HepG2 (cell line): ENCODE data around the gene DMAC1. TPM values are rescaled to one million over a fixed set of nuclear protein-coding genes. Genes with fewer than 3 reads are reported as not detected.

Source experiments
- ATAC-seq: fragments of 200-7000 bp; cut with Tn5 transposase; 3 replicates; pipeline ENCODE4 v1.9.1; 2020; ENCODE audit warnings: mild to moderate bottlenecking, moderate library complexity
- BruUV-seq: library from RNA; stranded (reverse); fragments of 400-500 nt; replicated peaks from 2 replicates; lab custom pipeline; 2021; lab: Mats Ljungman, UMichigan
- CTCF ChIA-PET: fragments of 300-600 bp; formaldehyde crosslinking; extraction: SDS; loops from one replicate; lab custom pipeline; 2021; ENCODE audit warnings: low total read pairs, inconsistent platforms, low intra/inter-chr PET ratio; lab: Yijun Ruan, JAX
- POLR2A ChIA-PET: fragments of 350-600 bp; sonication (Branson Sonifier 250); formaldehyde crosslinking; loops from one replicate; lab custom pipeline; 2020; ENCODE audit warnings: antibody characterized with exemption, inconsistent platforms; lab: Yijun Ruan, JAX
- DNase-seq: peaks from one replicate; pipeline ENCODE4 v3.0.0-alpha.2; 2015; ENCODE audit warnings: low spot score
- FAIRE-seq: peaks from 3 replicates; lab custom pipeline; 2011; peaks lifted over from hg19 to GRCh38; lab: Jason Lieb, UNC
- H2AFZ ChIP-seq: one replicate; pipeline ENCODE4 v1.6.1; 2011; ENCODE audit warnings: low read length, inconsistent platforms
- H3K27ac ChIP-seq: fragments of 300-600 bp; 3 replicates; pipeline ENCODE4 v1.8.0; 2011; ENCODE audit warnings: mixed run types, mild to moderate bottlenecking, mixed read lengths, low read length, inconsistent platforms; ENCODE audit not compliant: insufficient read depth; ENCODE audit errors: extremely low read length
- H3K27me3 ChIP-seq, 2 experiments: fragments of 200-600 bp in 1 of 2; 2 replicates in 1 of 2; 3 replicates in 1 of 2; pipeline versions ENCODE4 v1.6.0 to v1.8.0; 2011; ENCODE audit warnings: low read length in 2 of 2, mild to moderate bottlenecking in 2 of 2, moderate library complexity in 2 of 2, inconsistent platforms in 1 of 2; ENCODE audit not compliant: insufficient read depth in 2 of 2, control insufficient read depth in 1 of 2
- H3K36me3 ChIP-seq, 2 experiments: fragments of 200-600 bp in 1 of 2; replicated peaks in 1 of 2; 2 replicates in 1 of 2; 3 replicates in 1 of 2; pipeline versions ENCODE4 v1.5.1 to v1.8.0; 2011; ENCODE audit warnings: low read length in 2 of 2, inconsistent platforms in 1 of 2; ENCODE audit not compliant: insufficient read depth in 2 of 2, control insufficient read depth in 1 of 2
- H3K4me1 ChIP-seq: 2 replicates; pipeline ENCODE4 v1.5.1; 2012; ENCODE audit warnings: low read length, inconsistent platforms; ENCODE audit not compliant: insufficient read depth
- H3K4me2 ChIP-seq: 2 replicates; pipeline ENCODE4 v1.6.0; 2011; ENCODE audit warnings: low read depth, low read length, inconsistent platforms
- H3K4me3 ChIP-seq, 3 experiments: fragments of 200-600 bp in 1 of 3; sonication (generic), shearing (Covaris generic) in 1 of 3; replicated peaks in 1 of 3; 2 replicates each; pipeline ENCODE4 v1.5.1; 2011 to 2016; ENCODE audit warnings: low read length in 3 of 3, inconsistent platforms in 2 of 3, low read depth in 2 of 3, mild to moderate bottlenecking in 2 of 3, control low read depth in 1 of 3, mixed read lengths in 1 of 3; ENCODE audit not compliant: insufficient read depth in 1 of 3
- H3K79me2 ChIP-seq: one replicate; pipeline ENCODE4 v1.6.1; 2011; ENCODE audit warnings: low read length, inconsistent platforms; ENCODE audit not compliant: insufficient read depth
- H3K9ac ChIP-seq: 2 replicates; pipeline ENCODE4 v1.6.0; 2011; ENCODE audit warnings: mild to moderate bottlenecking, low read depth, low read length, inconsistent platforms; ENCODE audit not compliant: insufficient read depth
- H3K9me3 ChIP-seq: 2 replicates; pipeline ENCODE4 v1.5.1; 2012; ENCODE audit warnings: mild to moderate bottlenecking, low read length
- H4K20me1 ChIP-seq: 2 replicates; pipeline ENCODE4 v1.6.0; 2011; ENCODE audit warnings: inconsistent platforms, mild to moderate bottlenecking, low read length, moderate library complexity; ENCODE audit not compliant: insufficient read depth
- HNRNPH1 ChIP-seq: fragments of 200-400 bp; formaldehyde crosslinking; optimal IDR thresholded peaks from 2 replicates; pipeline ENCODE3; 2017; ENCODE audit warnings: mild to moderate bottlenecking, low read depth, low read length
- TEF ChIP-seq: sonication (generic); formaldehyde crosslinking; IDR thresholded peaks from 2 replicates; pipeline ENCODE4 v1.5.0; 2020; ENCODE audit warnings: missing genetic modification reagents
- ZFX ChIP-seq: sonication (generic); formaldehyde crosslinking; IDR thresholded peaks from 2 replicates; pipeline ENCODE4 v1.4.0; 2020; ENCODE audit warnings: mild to moderate bottlenecking, low read depth, missing genetic modification reagents, moderate library complexity
- ZNF318 ChIP-seq: sonication (generic); formaldehyde crosslinking; IDR thresholded peaks from 2 replicates; pipeline ENCODE4 v1.4.0; 2020; ENCODE audit warnings: mild to moderate bottlenecking, missing genetic modification reagents
- WGBS: methylation state at CpG from one replicate; pipeline ENCODE4 v1.1.6; 2017; ENCODE audit warnings: low lambda C conversion rate; 5-methylcytosine and 5-hydroxymethylcytosine counted together
- in situ Hi-C: cut with HindIII; loops from 2 replicates; pipeline ENCODE4 v1.10.0; 2017; ENCODE audit warnings: low pct_unique_long_range_greater_than_20kb; ENCODE audit not compliant: extremely low pct_ligation_motif_present
- intact Hi-C: fragments of 100-400 bp; cut with micrococcal nuclease; formaldehyde crosslinking; loops from one replicate; pipeline ENCODE4 v1.10.0; 2022; ENCODE audit not compliant: unreplicated experiment
- polyA plus RNA-seq, 8 experiments: library from polyadenylated mRNA; depleted of rRNA in 3 of 8; stranded (reverse) in 7 of 8; unstranded in 1 of 8; fragments of >200 nt; fragmentation: Illumina TruSeq in 4 of 8; extraction: Trizol in 4 of 8; gene quantifications; 2 replicates each; pipeline versions ENCODE4 v1.2.1 to v1.2.3, GENCODE V29; 2011 to 2016; ENCODE audit warnings: low read depth in 4 of 8, missing spikeins in 1 of 8, mixed read lengths in 1 of 8; ENCODE audit not compliant: insufficient read depth in 1 of 8
- total RNA-seq, 5 experiments: library from RNA; depleted of rRNA; stranded (reverse); fragments of >200 nt; fragmentation: Illumina TruSeq; extraction: Trizol; gene quantifications; 2 replicates each; pipeline ENCODE4 v1.2.3, GENCODE V29; 2016; ENCODE audit warnings: low read depth in 1 of 5

Gene DMAC1
- total and polyA plus RNA-seq, 2 of the 13 experiments (the other 11 are each of a cell fraction or from before 2014, with no cell fraction given) = 44.3 to 72.9 TPM

GRCh38 chr9:7828334-7828733 lies 28.8 kb upstream of the DMAC1 start:
- no peak for DNase-seq
- Histone ChIP-seq H3K9ac (no peak overlapping the region), H3K27ac (no peak overlapping the region), H3K4me3 (no peak overlapping the region), H3K27me3 (no peaks in the 10 kb centered on the region), H3K9me3 (no peaks in the 10 kb centered on the region), H3K36me3 (no peaks in the 10 kb centered on the region), H3K79me2 (no peaks in the 10 kb centered on the region), H2AFZ (no peak overlapping the region), H4K20me1 (no peaks in the 10 kb centered on the region), H3K4me1 (no peaks in the 10 kb centered on the region), H3K4me2 (no peak overlapping the region)
- POLR2A ChIA-PET = no interaction called here
- 0% methylated on average over 1 of the region's 1 CpG for WGBS
- no peak for FAIRE-seq
- in situ Hi-C loops = no loop called here
- TF ChIP-seq HNRNPH1 = no peak
- TF ChIP-seq ZFX (CRISPR knock-in tag) = no peak
- TF ChIP-seq ZNF318 (CRISPR knock-in tag) = no peak
- no peak for TF ChIP-seq TEF (CRISPR knock-in tag)
- intact Hi-C loops = no loop called here
- ATAC-seq = no peak
- CTCF ChIA-PET = no interaction called here
- no TSS peak for BruUV-seq
